ENCODE measurements around the gene OR52I1.

The OR52I1 gene

DNA sequence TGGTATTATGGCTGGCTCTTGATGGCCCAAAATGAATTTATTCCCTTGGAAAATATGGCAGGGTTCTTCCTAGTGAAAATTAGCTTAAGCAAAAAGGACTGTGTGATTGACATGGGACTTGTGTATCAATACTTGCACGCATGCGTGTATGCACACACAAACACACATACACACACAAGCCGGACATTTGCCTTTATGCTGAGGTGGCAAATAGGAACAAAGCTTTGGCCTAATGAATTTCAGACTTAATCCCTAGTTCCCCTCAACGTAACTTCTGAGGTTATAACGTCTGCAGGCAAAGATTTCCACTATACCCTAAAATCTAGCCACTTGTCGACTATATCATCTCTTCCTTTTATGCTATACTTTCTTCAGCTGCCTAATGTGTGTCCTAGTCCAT, 15.2 kb upstream of the OR52I1 start:
- H3K9ac ChIP-seq (ENCODE audit: low read length): no peak overlapping the region
- no peaks in the 10 kb centered on the region for H3K9me3 ChIP-seq (ENCODE audit: control insufficient read depth, low read length)
- H3K4me3 ChIP-seq (ENCODE audit: low read length): no peak overlapping the region
- peaks cover 26% of the 10 kb centered on the region for H3K27me3 ChIP-seq (replicated peaks; ENCODE audit: control insufficient read depth, insufficient read depth, low read length)
- no peaks in the 10 kb centered on the region for H3K36me3 ChIP-seq (ENCODE audit: control insufficient read depth, insufficient read depth, low read length, severe bottlenecking)
- no peaks in the 10 kb centered on the region for H3K4me1 ChIP-seq (ENCODE audit: control insufficient read depth, insufficient read depth, low read length)
- no peak for DNase-seq (ENCODE audit: low read depth)

- Histone ChIP-seq H3K36me3 (ENCODE audit: control insufficient read depth, insufficient read depth, low read length, severe bottlenecking) (no peaks in the 10 kb centered on the region), H3K9me3 (ENCODE audit: control insufficient read depth, low read length) (no peaks in the 10 kb centered on the region), H3K4me3 (ENCODE audit: low read length) (no peak overlapping the region), H3K27me3 (replicated peaks; ENCODE audit: control insufficient read depth, insufficient read depth, low read length) (peaks cover 32% of the 10 kb centered on the region), H3K4me1 (ENCODE audit: control insufficient read depth, insufficient read depth, low read length) (no peaks in the 10 kb centered on the region), H3K9ac (ENCODE audit: low read length) (no peak overlapping the region)
- no peak for DNase-seq (ENCODE audit: low read depth)
These were observed 13.7 kb upstream of the OR52I1 start for GRCh38 chr11:4580124-4580523.

GRCh38 chr11:4581443-4581842, 12.4 kb upstream of the OR52I1 start, which contains the start of gene OR52I2:
OR52I2 (plus strand) TSS chr11:4581743.
- H3K36me3 ChIP-seq (ENCODE audit: control insufficient read depth, insufficient read depth, low read length, severe bottlenecking): no peaks in the 10 kb centered on the region
- H3K4me3 ChIP-seq (ENCODE audit: low read length): no peak within 1 kb of the TSS
- H3K9ac ChIP-seq (ENCODE audit: low read length): no peak within 1 kb of the TSS
- peaks cover 24% of the 10 kb centered on the region for H3K27me3 ChIP-seq (replicated peaks; ENCODE audit: control insufficient read depth, insufficient read depth, low read length)
- no peaks in the 10 kb centered on the region for H3K4me1 ChIP-seq (ENCODE audit: control insufficient read depth, insufficient read depth, low read length)
- no peaks in the 10 kb centered on the region for H3K9me3 ChIP-seq (ENCODE audit: control insufficient read depth, low read length)
- no peak for DNase-seq (ENCODE audit: low read depth)

- Histone ChIP-seq H3K9me3 (ENCODE audit: control insufficient read depth, low read length) (no peaks in the 10 kb centered on the region), H3K27me3 (replicated peaks; ENCODE audit: control insufficient read depth, insufficient read depth, low read length) (peaks cover 2% of the 10 kb centered on the region), H3K4me3 (ENCODE audit: low read length) (no peak overlapping the region), H3K36me3 (ENCODE audit: control insufficient read depth, insufficient read depth, low read length, severe bottlenecking) (no peaks in the 10 kb centered on the region), H3K9ac (ENCODE audit: low read length) (no peak overlapping the region), H3K4me1 (ENCODE audit: control insufficient read depth, insufficient read depth, low read length) (no peaks in the 10 kb centered on the region)
- DNase-seq (ENCODE audit: low read depth): no peak
These were observed 4.8 kb upstream of the OR52I1 start for GRCh38 chr11:4589017-4589416.

GRCh38 chr11:4605057-4605456, 11.2 kb downstream of the OR52I1 start:
- Histone ChIP-seq H3K4me1 (ENCODE audit: control insufficient read depth, insufficient read depth, low read length) (peaks cover 17% of the 10 kb centered on the region), H3K9ac (ENCODE audit: low read length) (no peak overlapping the region), H3K4me3 (ENCODE audit: low read length) (no peak overlapping the region), H3K9me3 (ENCODE audit: control insufficient read depth, low read length) (no peaks in the 10 kb centered on the region), H3K27me3 (replicated peaks; ENCODE audit: control insufficient read depth, insufficient read depth, low read length) (no peaks in the 10 kb centered on the region), H3K36me3 (ENCODE audit: control insufficient read depth, insufficient read depth, low read length, severe bottlenecking) (peaks cover 33% of the 10 kb centered on the region)
- no peak for DNase-seq (ENCODE audit: low read depth)

DNA sequence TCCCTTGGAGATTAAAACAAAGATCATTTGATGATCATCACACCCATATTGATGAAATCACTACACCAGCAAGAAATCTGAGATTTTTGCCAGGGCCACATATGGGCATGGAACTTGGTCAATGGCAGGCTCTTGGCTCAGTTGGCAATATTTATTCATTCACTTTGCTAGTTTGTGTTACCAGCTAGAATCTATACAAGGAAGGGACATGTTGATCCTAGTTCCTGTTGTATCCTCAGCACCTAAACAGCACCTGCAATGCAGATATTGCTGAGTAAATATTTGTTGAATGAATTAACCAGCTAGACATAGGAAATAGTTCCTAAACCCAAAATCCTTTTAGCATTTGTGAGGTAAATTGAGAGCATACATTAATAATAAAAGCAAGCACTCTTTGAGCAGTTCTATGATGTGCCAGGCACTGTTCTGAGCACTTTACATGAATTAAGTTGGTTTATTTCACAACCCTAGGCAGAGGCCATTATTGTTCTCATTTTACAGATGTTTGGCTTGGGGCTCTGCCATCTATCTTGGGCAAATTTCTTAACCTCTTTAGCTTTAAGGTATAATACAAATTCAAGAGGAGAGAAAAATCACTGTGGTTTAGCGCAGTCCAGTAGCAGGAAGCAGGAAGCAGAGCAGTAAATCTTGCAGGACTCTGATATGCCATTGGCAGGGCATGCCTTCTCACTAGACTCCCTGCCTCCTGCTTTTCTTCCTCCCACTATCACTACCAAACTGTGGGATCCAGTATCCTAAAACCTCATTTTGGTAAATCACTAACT, 12.6 kb downstream of the OR52I1 start:
- Histone ChIP-seq H3K27me3 (replicated peaks; ENCODE audit: control insufficient read depth, insufficient read depth, low read length) (no peaks in the 10 kb centered on the region), H3K36me3 (ENCODE audit: control insufficient read depth, insufficient read depth, low read length, severe bottlenecking) (peaks cover 19% of the 10 kb centered on the region), H3K9me3 (ENCODE audit: control insufficient read depth, low read length) (no peaks in the 10 kb centered on the region), H3K4me3 (ENCODE audit: low read length) (peak overlapping the region; percentile 86), H3K9ac (ENCODE audit: low read length) (no peak overlapping the region), H3K4me1 (ENCODE audit: control insufficient read depth, insufficient read depth, low read length) (peaks cover 17% of the 10 kb centered on the region)
- DNase-seq (ENCODE audit: low read depth): peak; percentile 76

- Histone ChIP-seq H3K36me3 (ENCODE audit: control insufficient read depth, insufficient read depth, low read length, severe bottlenecking) (peaks cover 12% of the 10 kb centered on the region), H3K4me1 (ENCODE audit: control insufficient read depth, insufficient read depth, low read length) (peaks cover 17% of the 10 kb centered on the region), H3K27me3 (replicated peaks; ENCODE audit: control insufficient read depth, insufficient read depth, low read length) (no peaks in the 10 kb centered on the region), H3K4me3 (ENCODE audit: low read length) (peak overlapping the region; percentile 86), H3K9ac (ENCODE audit: low read length) (peak overlapping the region; percentile 91), H3K9me3 (ENCODE audit: control insufficient read depth, low read length) (no peaks in the 10 kb centered on the region)
- peak; percentile 11 for DNase-seq (ENCODE audit: low read depth)
These were observed 13.3 kb downstream of the OR52I1 start for GRCh38 chr11:4607096-4607495.

- H3K4me3 ChIP-seq (ENCODE audit: low read length): peak within 1 kb of the TSS; percentile 86
- H3K9ac ChIP-seq (ENCODE audit: low read length): peak within 1 kb of the TSS; percentile 91
- H3K36me3 ChIP-seq (ENCODE audit: control insufficient read depth, insufficient read depth, low read length, severe bottlenecking): peaks cover 8% of the 10 kb centered on the region
- peak; percentile 98 for DNase-seq (ENCODE audit: low read depth)
- no peaks in the 10 kb centered on the region for H3K9me3 ChIP-seq (ENCODE audit: control insufficient read depth, low read length)
- no peaks in the 10 kb centered on the region for H3K27me3 ChIP-seq (replicated peaks; ENCODE audit: control insufficient read depth, insufficient read depth, low read length)
- H3K4me1 ChIP-seq (ENCODE audit: control insufficient read depth, insufficient read depth, low read length): peaks cover 17% of the 10 kb centered on the region
These were observed 14.2 kb downstream of the OR52I1 start, which contains the start of gene TRIM68 for GRCh38 chr11:4607781-4608666. TRIM68 (minus strand) TSS chr11:4608231; CDS start chr11:4605504, 2,727 bp downstream.

GRCh38 chr11:4610258-4610935, 16.6 kb downstream of the OR52I1 start:
- Histone ChIP-seq H3K9me3 (ENCODE audit: control insufficient read depth, low read length) (no peaks in the 10 kb centered on the region), H3K4me3 (ENCODE audit: low read length) (peak overlapping the region; percentile 4), H3K27me3 (replicated peaks; ENCODE audit: control insufficient read depth, insufficient read depth, low read length) (no peaks in the 10 kb centered on the region), H3K36me3 (ENCODE audit: control insufficient read depth, insufficient read depth, low read length, severe bottlenecking) (no peaks in the 10 kb centered on the region), H3K9ac (ENCODE audit: low read length) (peak overlapping the region; percentile 33), H3K4me1 (ENCODE audit: control insufficient read depth, insufficient read depth, low read length) (peaks cover 17% of the 10 kb centered on the region)
- DNase-seq (ENCODE audit: low read depth): peak; percentile 19

DNA sequence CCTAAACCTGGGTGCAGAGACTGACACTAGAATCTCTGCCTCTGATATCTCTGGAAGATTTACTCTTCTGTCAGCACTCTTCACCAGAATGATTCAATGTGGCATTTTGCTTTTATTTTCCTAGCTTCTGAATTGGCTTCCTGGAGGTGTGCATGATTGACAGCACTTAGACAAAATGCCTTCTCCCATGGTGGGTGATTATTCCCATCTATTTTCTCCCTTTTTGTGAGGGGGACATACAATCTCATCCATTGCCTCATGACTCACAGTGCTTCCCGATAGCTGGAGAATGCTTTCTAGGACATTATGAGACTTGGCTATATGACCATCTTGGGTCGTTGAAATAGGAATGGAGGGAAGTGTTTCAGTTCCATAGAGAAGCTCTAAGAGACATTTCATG, 18.1 kb downstream of the OR52I1 start:
- H3K27me3 ChIP-seq (replicated peaks; ENCODE audit: control insufficient read depth, insufficient read depth, low read length): no peaks in the 10 kb centered on the region
- DNase-seq (ENCODE audit: low read depth): no peak
- H3K4me3 ChIP-seq (ENCODE audit: low read length): no peak overlapping the region
- no peak overlapping the region for H3K9ac ChIP-seq (ENCODE audit: low read length)
- H3K9me3 ChIP-seq (ENCODE audit: control insufficient read depth, low read length): no peaks in the 10 kb centered on the region
- no peaks in the 10 kb centered on the region for H3K36me3 ChIP-seq (ENCODE audit: control insufficient read depth, insufficient read depth, low read length, severe bottlenecking)
- peaks cover 8% of the 10 kb centered on the region for H3K4me1 ChIP-seq (ENCODE audit: control insufficient read depth, insufficient read depth, low read length)

Data from adipocyte (in vitro differentiated cells).